HG03432 (cell line): Measurements from ENCODE around the gene SNU13.
"Not testable (repeated sequence)": the region's sequence is repeated elsewhere in the genome, so short reads cannot be mapped to it uniquely, and the experiment has no call there.

Source experiments
- ATAC-seq: cut with Tn5 transposase; IDR thresholded peaks from one replicate; pipeline ENCODE4 v1.9.1; 2021; ENCODE audit warnings: mild to moderate bottlenecking, moderate library complexity; ENCODE audit not compliant: unreplicated experiment

The SNU13 gene

DNA sequence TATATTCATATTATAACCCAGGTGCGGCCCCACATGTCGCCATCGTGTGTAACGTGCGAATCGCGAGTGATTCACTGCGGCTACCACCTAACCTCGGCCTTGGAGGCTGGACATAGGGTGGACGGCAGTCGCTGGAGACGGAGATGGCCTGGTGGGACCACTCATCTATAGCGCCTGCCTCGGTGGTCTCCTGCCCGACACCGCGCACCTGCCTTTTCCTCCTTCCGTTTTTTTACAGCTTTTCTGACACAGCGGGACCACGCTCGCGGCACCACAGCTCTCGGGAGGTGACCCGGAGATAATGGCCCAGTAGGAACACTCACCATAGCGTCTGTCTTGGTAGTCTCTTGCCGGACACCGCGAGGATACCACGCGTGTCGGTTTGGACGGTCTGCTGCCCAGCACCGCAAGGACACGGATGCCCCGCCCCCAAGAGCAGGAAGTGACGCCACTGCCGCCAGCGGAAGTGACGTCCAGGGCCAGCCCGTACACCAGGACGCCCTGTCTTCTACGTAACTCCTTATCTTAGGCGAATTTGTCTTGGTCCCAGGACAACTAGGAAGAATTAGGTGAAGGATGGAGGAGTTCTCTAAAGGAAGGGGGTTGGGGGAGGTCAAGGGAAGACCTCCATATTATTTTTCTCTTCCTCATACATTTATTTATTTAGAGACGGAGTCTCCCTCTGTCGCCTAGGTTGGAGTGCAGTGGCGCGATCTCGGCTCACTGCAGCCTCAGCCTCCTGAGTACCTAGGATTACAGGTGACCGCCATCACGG, 6.4 kb downstream of the SNU13 start:
- ATAC-seq, result peak; percentile 78

DNA sequence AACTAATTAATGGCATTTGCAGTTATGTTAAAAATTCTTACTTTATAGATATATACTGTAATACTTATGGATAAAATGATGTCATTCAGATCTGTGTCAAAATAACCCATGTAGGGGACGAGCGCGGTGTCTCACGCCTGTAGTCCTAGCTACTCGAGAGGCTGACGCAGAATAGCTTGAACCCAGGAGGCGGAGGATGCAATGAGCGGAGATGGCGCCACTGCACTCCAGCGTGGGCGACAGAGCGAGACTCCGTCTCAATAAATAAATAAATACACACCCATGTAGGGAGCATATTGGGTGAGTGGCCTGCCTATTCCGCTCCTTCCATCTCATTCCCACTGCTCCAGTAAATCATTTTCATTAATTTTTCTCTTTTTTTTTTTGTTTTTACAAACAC, 7.1 kb downstream of the SNU13 start:
- peak; percentile 16 for ATAC-seq

DNA sequence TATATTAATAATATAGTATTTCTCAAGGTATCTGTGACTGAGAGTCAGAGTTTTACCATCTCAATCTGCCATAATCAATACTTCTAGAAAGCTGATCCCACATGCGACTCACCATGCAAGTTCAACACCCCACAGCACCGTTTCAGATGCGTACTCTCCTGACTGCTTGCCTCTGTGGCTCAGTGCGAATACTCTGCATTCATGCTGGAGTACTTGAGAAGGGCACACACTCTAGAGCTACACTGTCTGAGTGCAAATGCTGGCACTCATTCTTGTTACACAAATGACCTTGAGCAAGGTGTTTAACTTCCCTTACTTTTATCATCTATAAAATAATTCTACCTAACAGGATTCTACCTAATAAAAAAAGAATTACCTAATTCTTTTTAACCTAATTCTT, 12.5 kb downstream of the SNU13 start:
- no peak for ATAC-seq

DNA sequence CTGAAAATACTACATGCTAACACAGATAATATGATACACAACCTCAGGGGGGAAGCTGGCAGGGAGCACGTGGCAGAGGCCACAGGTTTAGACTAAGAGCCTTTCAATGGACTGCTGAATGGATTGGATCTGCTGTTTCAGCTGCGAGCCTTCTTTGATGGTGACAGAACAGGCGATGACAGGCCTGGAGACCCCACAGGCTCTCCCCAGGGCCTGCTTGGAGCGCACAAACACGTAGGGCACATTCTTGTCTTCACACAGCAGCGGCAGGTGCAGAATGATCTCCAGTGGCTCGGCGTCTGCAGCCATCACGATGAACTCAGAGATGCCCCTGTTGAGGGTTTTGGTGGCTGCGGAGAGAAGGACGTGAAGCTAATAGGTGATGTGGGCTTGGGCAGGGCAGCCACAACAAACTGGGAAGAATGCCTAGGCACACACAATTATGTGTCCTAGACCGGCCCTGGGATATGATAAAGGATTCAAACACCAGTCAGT, 13.8 kb downstream of the SNU13 start:
- ATAC-seq, result no peak

DNA sequence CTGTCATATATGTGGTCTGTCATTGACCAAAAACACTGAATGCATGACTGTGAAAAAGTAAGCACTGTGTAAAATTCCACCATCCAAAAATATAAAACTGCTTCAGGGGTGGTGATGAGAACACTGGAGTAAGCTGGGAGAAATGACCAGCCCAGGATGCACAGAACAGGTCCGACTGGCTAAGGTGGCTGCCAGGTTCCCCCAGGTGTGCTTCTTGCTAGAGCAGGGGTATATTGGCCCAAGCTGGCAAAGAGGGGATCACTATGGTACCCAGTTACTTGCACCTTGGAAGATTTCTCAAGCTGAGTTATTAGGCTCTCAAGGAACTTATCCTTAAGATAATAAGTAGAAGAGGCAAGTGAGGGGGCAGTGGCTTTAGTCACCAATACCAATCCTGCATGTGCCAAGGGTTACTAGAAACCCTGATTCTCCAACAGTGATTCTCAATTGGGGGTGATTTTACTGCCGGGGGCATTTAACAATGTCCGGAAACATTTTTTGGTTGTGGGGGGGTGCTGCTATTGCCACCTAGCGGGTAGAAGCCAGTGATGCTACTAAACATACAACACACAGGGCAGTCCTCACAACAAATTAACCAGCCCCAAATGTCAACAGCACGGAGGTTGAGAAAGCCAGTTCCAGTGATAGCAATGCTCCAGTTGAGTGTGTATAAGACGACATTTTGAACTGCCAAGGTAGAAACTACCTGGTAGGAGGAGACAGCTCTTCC, 15.7 kb downstream of the SNU13 start:
- ATAC-seq, result no peak

DNA sequence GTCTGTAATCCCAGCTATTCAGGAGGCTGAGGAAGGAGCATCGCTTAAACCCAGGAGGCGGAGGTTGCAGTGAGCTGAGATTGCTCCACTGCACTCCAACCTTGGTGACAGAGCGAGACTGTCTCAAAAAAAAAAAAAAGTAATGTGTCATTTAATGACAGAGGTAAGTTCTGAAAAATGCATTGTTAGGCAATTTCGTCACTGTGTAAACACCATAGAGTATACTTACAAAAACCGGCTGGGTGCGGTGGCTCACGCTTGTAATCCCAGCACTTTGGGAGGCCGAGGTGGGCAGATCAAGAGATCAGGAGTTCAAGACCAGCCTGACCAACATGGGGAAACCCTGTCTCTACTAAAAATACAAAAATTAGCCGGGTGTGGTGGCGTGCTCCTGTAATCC, 16.6 kb downstream of the SNU13 start:
- ATAC-seq, result not testable (repeated sequence)

DNA sequence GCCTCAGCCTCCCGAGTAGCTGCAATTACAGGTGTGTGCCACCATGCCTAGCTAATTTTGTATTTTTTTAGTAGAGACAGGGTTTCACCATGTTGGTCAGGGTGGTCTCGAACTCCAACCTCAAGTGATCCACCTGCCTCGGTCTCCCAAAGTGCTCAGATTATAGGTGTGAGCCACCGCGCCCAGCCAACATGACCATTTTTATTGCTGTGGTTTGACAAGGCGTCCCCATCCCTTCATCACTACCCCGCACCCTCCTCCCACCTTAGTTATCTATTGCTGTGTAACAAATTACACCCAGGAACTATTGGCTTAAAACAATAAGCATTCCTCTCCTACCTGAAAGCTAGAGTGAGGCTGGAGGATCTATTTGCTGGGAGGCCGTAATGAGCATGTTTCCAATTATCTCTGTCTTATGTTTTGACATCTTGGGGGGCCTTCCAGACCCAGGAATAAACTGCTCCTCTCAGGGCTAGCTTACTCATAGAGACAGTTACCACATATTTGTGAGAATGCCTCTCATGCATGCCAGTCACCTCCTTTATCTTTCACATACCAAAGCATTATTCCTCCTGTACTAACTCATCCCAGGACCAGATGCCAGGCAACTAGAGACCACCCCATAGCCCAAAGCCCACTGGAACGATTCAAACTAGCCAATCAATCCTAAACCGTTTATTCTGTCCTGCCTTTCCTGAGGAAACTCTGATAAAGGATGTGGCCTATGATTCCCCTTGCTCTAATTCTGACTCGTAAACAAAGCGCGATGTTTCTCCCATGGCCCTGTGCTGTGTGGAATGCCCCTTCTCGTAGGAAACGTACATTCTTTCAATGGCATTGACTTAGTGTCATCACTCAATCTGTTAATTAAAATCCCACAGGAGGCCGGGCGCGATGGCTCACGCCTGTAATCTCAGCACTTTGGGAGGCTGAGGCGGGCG, 19.4 kb downstream of the SNU13 start:
- ATAC-seq, result no peak

DNA sequence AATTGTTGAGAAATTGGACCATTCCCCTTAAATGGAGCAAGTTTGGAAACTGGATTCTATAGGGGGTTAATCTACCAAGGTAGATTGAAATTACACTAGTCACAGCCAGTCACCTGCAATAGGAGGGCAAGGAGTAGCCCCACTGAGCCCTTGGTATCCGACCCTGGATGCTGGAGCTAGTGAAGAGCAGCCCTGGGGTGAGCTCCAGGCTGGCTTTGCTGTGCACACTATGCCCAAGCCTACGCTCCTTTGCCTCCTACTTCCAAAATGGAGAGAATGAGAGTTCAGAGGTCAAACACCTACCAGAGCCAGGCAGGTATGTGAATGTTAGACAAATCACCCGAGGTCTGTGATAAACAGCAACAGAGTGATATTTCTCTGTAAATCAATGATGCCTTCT, 23.7 kb downstream of the SNU13 start:
- no peak for ATAC-seq

DNA sequence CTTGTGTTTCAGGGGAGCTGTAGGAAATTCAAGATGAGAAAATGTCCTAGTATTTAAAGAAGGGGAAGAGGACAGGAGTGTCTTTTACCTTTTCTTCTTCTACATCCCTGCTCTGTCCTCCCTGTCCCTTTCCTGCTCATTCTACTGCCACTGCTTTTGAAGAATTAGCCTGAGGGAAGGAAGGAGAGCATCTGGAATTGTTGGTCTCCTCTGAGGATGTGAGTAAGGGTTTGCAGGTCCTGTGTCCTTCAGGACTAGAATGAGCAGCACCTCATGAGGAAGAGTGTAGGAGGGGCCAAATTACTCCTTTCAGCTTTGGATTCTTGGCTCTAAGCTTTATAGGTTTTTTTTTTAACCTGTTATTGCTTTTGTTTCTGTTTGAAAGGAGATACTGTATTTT, 24.2 kb downstream of the SNU13 start:
- no peak for ATAC-seq

DNA sequence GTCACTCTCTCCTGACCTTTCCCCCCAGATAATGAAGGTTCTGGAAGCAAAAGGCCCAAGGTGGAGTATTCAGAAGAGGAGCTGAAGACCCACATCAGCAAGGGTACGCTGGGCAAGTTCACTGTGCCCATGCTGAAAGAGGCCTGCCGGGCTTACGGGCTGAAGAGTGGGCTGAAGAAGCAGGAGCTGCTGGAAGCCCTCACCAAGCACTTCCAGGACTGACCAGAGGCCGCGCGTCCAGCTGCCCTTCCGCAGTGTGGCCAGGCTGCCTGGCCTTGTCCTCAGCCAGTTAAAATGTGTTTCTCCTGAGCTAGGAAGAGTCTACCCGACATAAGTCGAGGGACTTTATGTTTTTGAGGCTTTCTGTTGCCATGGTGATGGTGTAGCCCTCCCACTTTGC, 25.1 kb downstream of the SNU13 start:
- ATAC-seq, result not testable (repeated sequence)

DNA sequence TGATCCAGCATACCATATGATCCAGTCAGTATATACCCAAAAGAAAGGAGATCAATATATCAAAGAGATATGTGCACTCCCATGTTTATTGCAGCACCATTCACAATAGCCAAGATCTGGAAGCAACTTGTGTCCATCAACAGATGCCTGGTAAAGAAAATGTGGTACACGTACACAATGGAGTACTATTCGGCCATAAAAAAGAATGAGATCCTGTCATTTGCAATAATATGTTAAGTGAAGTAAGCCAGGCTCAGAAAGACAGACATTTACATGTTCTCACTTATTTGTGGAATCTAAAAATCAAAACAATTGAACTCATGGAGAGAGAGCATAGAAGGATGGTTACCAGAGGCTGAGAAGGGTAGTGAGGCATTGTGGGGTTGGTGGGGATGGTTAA, 27.0 kb downstream of the SNU13 start:
- ATAC-seq, result no peak

DNA sequence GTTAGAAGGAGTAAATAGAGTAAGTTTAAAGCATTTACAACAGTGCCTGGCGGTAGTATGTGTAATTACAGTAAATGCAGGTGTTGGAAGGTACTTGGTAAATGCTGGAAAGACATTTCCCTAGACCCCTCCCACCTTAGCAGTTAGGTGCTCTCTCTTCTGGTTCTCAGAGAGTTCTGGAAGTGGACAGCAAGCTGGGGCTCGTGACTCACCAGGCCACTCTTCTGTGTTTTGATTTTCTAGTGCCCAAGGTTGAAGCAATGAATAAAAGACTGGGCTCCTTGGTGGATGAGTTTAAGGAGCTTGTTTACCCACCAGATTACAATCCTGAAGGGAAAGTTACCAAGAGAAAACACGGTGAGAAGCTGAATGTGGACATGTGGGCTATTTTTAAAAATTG, 27.6 kb downstream of the SNU13 start:
- no peak for ATAC-seq

DNA sequence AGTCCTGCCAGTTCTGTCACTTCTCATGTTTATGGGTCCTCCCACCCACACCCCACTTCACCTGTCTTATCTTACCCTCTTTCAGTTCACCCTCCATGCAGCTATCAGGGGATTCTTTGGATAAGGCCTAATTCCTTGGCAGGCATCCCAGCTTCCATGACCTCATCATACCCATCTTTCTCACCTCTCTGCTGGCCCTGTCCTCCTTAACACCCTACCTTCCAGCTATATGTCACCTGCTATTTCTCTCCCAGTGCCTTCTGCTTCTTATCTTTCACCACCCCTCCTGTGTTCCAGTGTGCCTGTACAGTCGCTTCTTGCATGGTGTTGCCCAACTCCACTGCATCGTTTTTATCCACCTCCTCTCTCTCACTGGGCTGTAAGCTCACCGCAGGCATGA, 28.3 kb downstream of the SNU13 start:
- ATAC-seq, result no peak

DNA sequence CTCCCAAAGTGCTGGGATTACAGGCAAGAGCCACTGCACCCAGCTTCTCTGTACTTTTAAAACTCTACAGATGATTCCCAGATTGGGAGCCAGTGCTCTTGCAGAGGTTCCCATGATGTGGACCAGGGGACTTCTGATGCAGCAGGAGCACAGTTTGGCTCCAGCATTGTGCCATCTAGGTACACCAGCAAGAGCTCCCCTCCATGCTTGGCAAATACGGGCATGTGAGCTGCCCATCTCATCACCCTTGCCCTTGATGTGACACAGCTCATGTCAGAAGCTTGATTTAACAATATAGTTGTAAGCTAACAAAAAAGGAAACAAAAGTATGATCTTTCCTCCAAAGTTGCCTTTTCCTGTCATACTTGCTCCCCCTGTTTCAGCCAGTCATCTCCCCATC, 28.7 kb downstream of the SNU13 start:
- no peak for ATAC-seq

DNA sequence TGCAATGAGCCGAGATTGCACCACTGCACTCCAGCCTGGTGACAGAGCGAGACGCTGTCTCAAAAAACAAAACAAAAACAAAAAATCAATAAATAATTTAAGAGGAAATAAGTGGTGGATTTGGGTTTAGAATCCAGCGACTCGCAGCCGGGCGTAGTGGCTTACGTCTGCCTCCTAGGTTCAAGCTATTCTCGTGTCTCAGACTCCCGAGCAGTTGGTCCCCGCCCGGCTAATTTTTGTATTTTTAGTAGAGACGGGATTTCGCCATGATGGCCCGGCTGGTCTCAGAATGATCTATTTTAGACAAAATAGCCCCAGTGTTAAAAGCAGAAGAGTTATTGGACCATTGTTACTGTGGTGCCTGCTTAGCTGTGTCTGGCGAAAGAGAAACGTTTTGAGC, 29.8 kb downstream of the SNU13 start:
- no peak for ATAC-seq

DNA sequence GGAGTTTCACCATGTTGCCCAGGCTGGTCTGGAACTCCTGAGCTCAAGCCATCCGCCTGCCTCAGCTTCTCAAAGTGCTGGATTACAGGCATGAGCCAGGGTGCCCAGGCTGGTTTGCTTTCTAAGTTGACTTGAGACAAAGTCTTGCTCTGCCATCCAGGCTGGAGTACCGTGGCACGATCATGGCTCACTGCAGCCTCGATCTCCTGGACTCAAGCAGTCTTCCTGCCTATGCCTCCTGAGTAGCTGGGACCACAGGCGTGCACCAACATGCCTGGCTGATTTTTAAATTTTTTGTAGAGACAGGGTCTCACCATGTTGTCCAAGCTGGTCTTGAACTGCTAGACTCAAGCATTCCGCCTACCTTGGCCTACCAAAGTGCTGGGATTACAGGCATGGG, 31.0 kb downstream of the SNU13 start:
- ATAC-seq, result no peak

DNA sequence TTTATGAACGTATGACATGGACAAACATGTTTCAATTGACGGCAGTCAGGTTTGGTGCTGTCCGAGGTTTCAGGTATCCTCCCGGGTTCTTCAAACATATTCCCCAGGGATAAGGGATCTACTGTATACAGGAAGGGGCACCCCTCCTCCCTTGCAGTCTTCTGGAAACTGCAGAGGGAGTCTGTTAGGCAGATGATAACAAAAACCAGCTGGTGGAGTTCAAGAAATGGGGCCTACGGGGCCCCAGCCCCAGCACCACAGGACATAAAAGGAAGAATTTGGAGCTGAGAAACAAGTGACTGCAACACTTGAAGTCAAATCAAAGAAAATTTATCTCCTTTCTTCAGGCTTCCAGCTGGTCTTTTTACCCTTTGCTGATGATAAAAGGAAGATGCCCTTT, 32.1 kb downstream of the SNU13 start:
- no peak for ATAC-seq

DNA sequence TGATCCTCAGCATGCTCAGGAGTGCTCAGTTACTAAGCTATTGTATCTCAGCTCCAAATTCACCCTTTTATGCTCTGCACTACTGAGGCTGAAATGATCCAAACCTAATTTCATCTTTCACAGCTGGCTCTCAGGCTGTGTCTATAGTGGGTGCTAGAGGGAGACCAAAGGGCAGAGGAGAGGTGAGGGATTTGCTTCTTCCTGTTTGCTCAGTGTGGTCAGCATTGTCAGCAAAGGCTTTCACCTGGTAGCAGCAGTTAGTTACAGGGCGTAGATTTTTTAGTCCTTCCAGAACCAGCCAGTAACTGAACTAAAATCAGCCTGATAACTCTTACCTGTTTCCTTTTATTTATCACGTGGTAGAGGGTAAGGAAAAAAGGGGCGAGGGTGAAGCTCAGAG, 34.3 kb downstream of the SNU13 start:
- no peak for ATAC-seq

DNA sequence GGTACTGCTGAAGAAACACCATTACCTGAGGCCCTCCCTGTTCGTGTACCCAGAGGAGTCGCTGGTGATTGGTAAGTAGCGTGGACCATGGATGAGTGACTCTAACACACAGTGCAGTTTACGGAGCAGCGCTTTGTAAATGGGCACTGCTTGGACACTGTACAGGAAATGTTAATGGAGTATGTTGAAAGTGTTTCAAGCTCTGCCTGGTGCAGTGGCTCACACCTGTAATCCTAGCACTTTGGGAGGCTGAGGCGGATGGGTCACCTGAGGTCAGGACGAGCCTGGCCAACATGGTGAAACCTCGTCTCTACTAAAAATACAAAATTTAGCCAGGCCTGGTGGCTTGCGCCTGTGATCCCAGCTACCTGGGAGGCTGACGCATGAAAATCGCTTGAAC, 37.8 kb downstream of the SNU13 start:
- ATAC-seq, result no peak

DNA sequence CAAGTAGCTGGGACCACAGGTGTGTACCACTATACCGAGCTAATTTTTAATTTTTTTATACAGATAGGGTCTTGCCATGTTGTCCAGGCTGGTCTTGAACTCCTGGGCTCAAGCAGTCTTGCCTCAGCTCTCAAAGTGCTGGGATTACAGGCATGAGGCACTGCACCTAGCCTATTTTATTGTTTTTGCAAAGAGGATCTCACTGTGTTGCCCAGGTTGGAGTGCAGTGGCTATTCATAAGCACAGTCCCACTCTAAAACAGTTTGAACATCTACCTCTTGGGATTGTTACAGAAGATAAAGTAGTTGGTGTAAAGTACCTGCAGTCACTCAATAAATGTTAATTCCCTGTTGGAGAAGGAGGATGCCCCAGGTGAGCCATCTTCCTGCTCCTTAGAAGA, 38.4 kb downstream of the SNU13 start:
- ATAC-seq, result no peak

DNA sequence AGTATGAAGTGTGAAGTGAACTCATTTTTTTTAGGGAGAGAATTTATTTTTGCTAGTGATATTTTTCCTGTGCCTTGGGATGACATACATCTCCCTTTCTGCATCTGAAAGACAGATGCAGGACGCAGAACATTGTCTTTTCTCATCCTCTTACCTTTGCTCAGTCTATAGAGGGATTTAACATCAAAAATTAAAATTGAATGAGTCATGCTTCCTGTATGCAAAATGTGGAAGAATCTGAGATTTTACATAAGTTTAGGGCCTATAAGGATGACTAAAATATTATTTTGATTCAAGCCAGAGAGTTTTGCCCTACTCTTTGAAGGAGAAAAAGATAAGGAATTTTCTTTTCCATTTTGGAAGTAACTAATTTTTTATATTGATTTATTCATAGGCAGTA, 40.2 kb downstream of the SNU13 start:
- ATAC-seq, result no peak
